H9 (cell line): Measurements from ENCODE around the gene SCUBE1. TPM values are rescaled to one million over a fixed set of nuclear protein-coding genes. Genes with fewer than 3 reads are reported as not detected.

ENCODE experiments used
- DNase-seq: peaks from one replicate; pipeline ENCODE4 v3.0.0-alpha.2; 2017
- H2AFZ ChIP-seq: one replicate; pipeline ENCODE4 v1.6.1; 2013; ENCODE audit warnings: mild to moderate bottlenecking, low read length, control low read depth, moderate library complexity
- H2AK5ac ChIP-seq: 2 replicates; pipeline ENCODE4 v1.6.1; 2013; ENCODE audit warnings: low read length, control low read depth, mixed read lengths; ENCODE audit not compliant: insufficient read length
- H2BK120ac ChIP-seq: one replicate; pipeline ENCODE4 v1.6.1; 2013; ENCODE audit warnings: low read depth, mild to moderate bottlenecking, low read length, control low read depth, inconsistent platforms; ENCODE audit not compliant: poor library complexity, severe bottlenecking
- H2BK12ac ChIP-seq: 2 replicates; pipeline ENCODE4 v1.6.1; 2013; ENCODE audit warnings: low read length, control low read depth, mixed read lengths, low read depth; ENCODE audit not compliant: insufficient read length
- H2BK15ac ChIP-seq: 2 replicates; pipeline ENCODE4 v1.6.1; 2013; ENCODE audit warnings: low read depth, low read length, control low read depth
- H2BK20ac ChIP-seq: one replicate; pipeline ENCODE4 v1.6.1; 2013; ENCODE audit warnings: low read depth, mild to moderate bottlenecking, low read length, control low read depth, inconsistent platforms; ENCODE audit not compliant: poor library complexity, severe bottlenecking
- H2BK5ac ChIP-seq: 2 replicates; pipeline ENCODE4 v1.6.1; 2013; ENCODE audit warnings: low read length, control low read depth, mixed read lengths; ENCODE audit not compliant: insufficient read length
- H3K14ac ChIP-seq: 2 replicates; pipeline ENCODE4 v1.6.1; 2013; ENCODE audit warnings: low read length, control low read depth; ENCODE audit not compliant: insufficient read depth
- H3K18ac ChIP-seq: 2 replicates; pipeline ENCODE4 v1.6.1; 2013; ENCODE audit warnings: low read depth, mild to moderate bottlenecking, mixed read lengths, low read length, control low read depth; ENCODE audit not compliant: insufficient read length
- H3K23ac ChIP-seq: 2 replicates; pipeline ENCODE4 v1.6.1; 2013; ENCODE audit warnings: low read length, control low read depth, mixed read lengths, low read depth; ENCODE audit not compliant: insufficient read length
- H3K23me2 ChIP-seq: 2 replicates; pipeline ENCODE4 v1.6.1; 2013; ENCODE audit warnings: low read depth, mild to moderate bottlenecking, mixed read lengths, low read length, control low read depth; ENCODE audit not compliant: insufficient read length, poor library complexity, severe bottlenecking
- H3K27ac ChIP-seq: 2 replicates; pipeline ENCODE4 v1.5.1; 2013; ENCODE audit warnings: low read length, control low read depth, mixed read lengths, low read depth; ENCODE audit not compliant: insufficient read length
- H3K27me3 ChIP-seq: 2 replicates; pipeline ENCODE4 v1.6.1; 2013; ENCODE audit warnings: low read length, control low read depth, inconsistent platforms; ENCODE audit not compliant: insufficient read depth
- H3K4ac ChIP-seq: 2 replicates; pipeline ENCODE4 v1.6.1; 2013; ENCODE audit warnings: low read depth, mild to moderate bottlenecking, control low read depth, inconsistent platforms, low read length, moderate library complexity
- H3K4me1 ChIP-seq: 2 replicates; pipeline ENCODE4 v1.6.1; 2013; ENCODE audit warnings: low read length, control low read depth, inconsistent platforms; ENCODE audit not compliant: insufficient read depth
- H3K4me2 ChIP-seq: 2 replicates; pipeline ENCODE4 v1.6.1; 2013; ENCODE audit warnings: low read length, control low read depth, mixed read lengths; ENCODE audit not compliant: insufficient read length, insufficient read depth
- H3K56ac ChIP-seq: 2 replicates; pipeline ENCODE4 v1.6.1; 2013; ENCODE audit warnings: low read depth, mild to moderate bottlenecking, mixed read lengths, low read length, control low read depth; ENCODE audit not compliant: insufficient read length
- H3K79me1 ChIP-seq: 2 replicates; pipeline ENCODE4 v1.6.1; 2013; ENCODE audit warnings: low read depth, mild to moderate bottlenecking, moderate library complexity, low read length, control low read depth, inconsistent platforms; ENCODE audit not compliant: insufficient read depth, poor library complexity, severe bottlenecking
- H3K79me2 ChIP-seq: 2 replicates; pipeline ENCODE4 v1.6.1; 2013; ENCODE audit warnings: low read length, control low read depth, inconsistent platforms; ENCODE audit not compliant: insufficient read depth
- H3K9ac ChIP-seq: 2 replicates; pipeline ENCODE4 v1.6.1; 2013; ENCODE audit warnings: low read length, control low read depth, mixed read lengths; ENCODE audit not compliant: insufficient read length; ENCODE audit errors: extremely low read depth
- H3K9me3 ChIP-seq: one replicate; pipeline ENCODE4 v1.6.1; 2013; ENCODE audit warnings: low read depth, low read length, inconsistent platforms; ENCODE audit not compliant: control insufficient read depth
- H3T11ph ChIP-seq: one replicate; pipeline ENCODE4 v1.6.1; 2013; ENCODE audit warnings: mild to moderate bottlenecking, low read length, control low read depth, inconsistent platforms
- H4K20me1 ChIP-seq: one replicate; pipeline ENCODE4 v1.6.1; 2013; ENCODE audit not compliant: control insufficient read depth, insufficient read length, insufficient read depth
- H4K5ac ChIP-seq: 2 replicates; pipeline ENCODE4 v1.6.1; 2013; ENCODE audit warnings: low read depth, mild to moderate bottlenecking, mixed read lengths, low read length, control low read depth; ENCODE audit not compliant: insufficient read length
- H4K8ac ChIP-seq: replicated peaks from 2 replicates; pipeline ENCODE4 v1.6.1; 2013; ENCODE audit warnings: low read length, control low read depth, mixed read lengths, low read depth; ENCODE audit not compliant: insufficient read length
- H4K91ac ChIP-seq: 2 replicates; pipeline ENCODE4 v1.6.1; 2013; ENCODE audit warnings: low read depth, mild to moderate bottlenecking, moderate library complexity, mixed read lengths, low read length, control low read depth; ENCODE audit not compliant: insufficient read length
- H3K27ac Mint-ChIP-seq, 3 experiments: 2 replicates in 2 of 3; 3 replicates in 1 of 3; pipeline ENCODE4 v1.8.0; 2020 to 2021; ENCODE audit warnings: mixed read lengths in 3 of 3, mild to moderate bottlenecking in 1 of 3, moderate library complexity in 1 of 3
- H3K27me3 Mint-ChIP-seq: 2 replicates; pipeline ENCODE4 v1.8.0; 2021; ENCODE audit warnings: low read depth, mild to moderate bottlenecking, moderate library complexity, mixed read lengths
- H3K36me3 Mint-ChIP-seq, 3 experiments: 2 replicates in 2 of 3; 3 replicates in 1 of 3; pipeline ENCODE4 v1.8.0; 2020 to 2021; ENCODE audit warnings: low read depth in 3 of 3, mixed read lengths in 3 of 3; ENCODE audit not compliant: insufficient read depth in 1 of 3
- H3K4me1 Mint-ChIP-seq, 2 experiments: 2 replicates each; pipeline ENCODE4 v1.8.0; 2020; ENCODE audit warnings: mixed read lengths in 2 of 2
- H3K4me3 Mint-ChIP-seq, 2 experiments: 2 replicates in 1 of 2; 3 replicates in 1 of 2; pipeline ENCODE4 v1.8.0; 2020 to 2021; ENCODE audit warnings: mild to moderate bottlenecking in 2 of 2, mixed read lengths in 2 of 2, moderate library complexity in 1 of 2
- H3K9me3 Mint-ChIP-seq, 2 experiments: 2 replicates in 1 of 2; 3 replicates in 1 of 2; pipeline ENCODE4 v1.8.0; 2020; ENCODE audit warnings: mild to moderate bottlenecking in 2 of 2, mixed read lengths in 2 of 2, moderate library complexity in 1 of 2
- WGBS: extraction: QIAGEN DNeasy Blood & Tissue Kit; methylation state at CpG from one replicate; pipeline ENCODE4 v1.1.7; 2013; ENCODE audit warnings: missing lambda C conversion rate, low lambda C conversion rate, mixed read lengths; ENCODE audit not compliant: insufficient read length; ENCODE audit errors: extremely low coverage; 5-methylcytosine and 5-hydroxymethylcytosine counted together
- total RNA-seq: library from RNA; stranded (reverse); gene quantifications from 2 replicates; pipeline ENCODE4 v1.2.1, GENCODE V29; 2021
- TF ChIP-seq, protein P1 (sequence below): fragments of 200-600 bp; sonication (generic); conservative IDR thresholded peaks from 3 replicates; pipeline ENCODE4 v1.8.0; 2021; ENCODE audit warnings: antibody characterized with exemption, mild to moderate bottlenecking

Gene SCUBE1
- total RNA-seq, 1 experiment from 2014 or later: 1.2 TPM

DNA sequence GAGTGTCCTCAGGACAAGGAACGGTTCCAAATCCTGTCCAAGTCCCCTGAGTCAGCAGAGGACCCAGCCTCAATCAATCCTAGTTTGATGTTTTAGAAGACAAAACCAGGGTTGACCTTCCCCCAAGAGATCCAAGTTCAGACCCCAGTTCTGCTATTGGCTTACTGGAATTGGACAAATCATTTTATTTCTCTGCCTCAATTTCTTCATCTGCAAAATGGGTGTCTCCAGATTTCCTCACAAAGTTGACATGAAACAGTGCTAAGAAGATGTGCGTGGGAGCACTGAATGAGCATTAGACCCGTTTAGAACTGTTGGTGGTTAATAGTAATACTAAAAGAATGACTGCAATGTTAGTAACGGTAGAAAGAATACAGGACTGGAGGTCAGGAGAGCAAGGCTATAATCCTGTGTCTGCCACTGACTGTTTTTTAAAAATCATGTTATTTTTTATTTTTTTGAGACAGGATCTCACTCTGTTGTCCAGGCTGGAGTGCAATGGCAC lies 32.8 kb upstream of the SCUBE1 start:
- no peaks in the 10 kb centered on the region for H3K27me3 ChIP-seq
- H3K18ac ChIP-seq: no peak overlapping the region
- WGBS: no CpG with 5 or more reads among the region's 4 CpGs
- no peaks in the 10 kb centered on the region for H3K9me3 Mint-ChIP-seq
- no peaks in the 10 kb centered on the region for H3K36me3 Mint-ChIP-seq
- H4K8ac ChIP-seq: no peak overlapping the region
- H3K23me2 ChIP-seq: no peaks in the 10 kb centered on the region
- no peak overlapping the region for H3K27ac ChIP-seq
- no peak overlapping the region for H2AFZ ChIP-seq
- H2BK120ac ChIP-seq: no peak overlapping the region
- no peak for DNase-seq
- no peak overlapping the region for H3K4me2 ChIP-seq
- H3K79me1 ChIP-seq: no peaks in the 10 kb centered on the region
- no peak overlapping the region for H3K4ac ChIP-seq
- peaks cover 0 to 4% of the 10 kb centered on the region in 2 experiments; a peak in 1 of 4 replicates for H3K4me1 Mint-ChIP-seq
- no peak overlapping the region for H3K27ac Mint-ChIP-seq
- no peak overlapping the region for H3T11ph ChIP-seq
- H2BK15ac ChIP-seq: no peak overlapping the region
- H2BK12ac ChIP-seq: no peak overlapping the region
- peaks cover 20% of the 10 kb centered on the region for H3K27me3 Mint-ChIP-seq
- H2BK20ac ChIP-seq: no peak overlapping the region
- no peak overlapping the region for H2AK5ac ChIP-seq
- H3K23ac ChIP-seq: no peak overlapping the region
- H4K20me1 ChIP-seq: no peaks in the 10 kb centered on the region
- H3K9me3 ChIP-seq: no peaks in the 10 kb centered on the region
- no peak overlapping the region for H3K4me3 Mint-ChIP-seq
- no peaks in the 10 kb centered on the region for H3K79me2 ChIP-seq
- no peak overlapping the region for H3K14ac ChIP-seq
- TF ChIP-seq, protein P1, sequence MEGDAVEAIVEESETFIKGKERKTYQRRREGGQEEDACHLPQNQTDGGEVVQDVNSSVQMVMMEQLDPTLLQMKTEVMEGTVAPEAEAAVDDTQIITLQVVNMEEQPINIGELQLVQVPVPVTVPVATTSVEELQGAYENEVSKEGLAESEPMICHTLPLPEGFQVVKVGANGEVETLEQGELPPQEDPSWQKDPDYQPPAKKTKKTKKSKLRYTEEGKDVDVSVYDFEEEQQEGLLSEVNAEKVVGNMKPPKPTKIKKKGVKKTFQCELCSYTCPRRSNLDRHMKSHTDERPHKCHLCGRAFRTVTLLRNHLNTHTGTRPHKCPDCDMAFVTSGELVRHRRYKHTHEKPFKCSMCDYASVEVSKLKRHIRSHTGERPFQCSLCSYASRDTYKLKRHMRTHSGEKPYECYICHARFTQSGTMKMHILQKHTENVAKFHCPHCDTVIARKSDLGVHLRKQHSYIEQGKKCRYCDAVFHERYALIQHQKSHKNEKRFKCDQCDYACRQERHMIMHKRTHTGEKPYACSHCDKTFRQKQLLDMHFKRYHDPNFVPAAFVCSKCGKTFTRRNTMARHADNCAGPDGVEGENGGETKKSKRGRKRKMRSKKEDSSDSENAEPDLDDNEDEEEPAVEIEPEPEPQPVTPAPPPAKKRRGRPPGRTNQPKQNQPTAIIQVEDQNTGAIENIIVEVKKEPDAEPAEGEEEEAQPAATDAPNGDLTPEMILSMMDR: no peak
- no peaks in the 10 kb centered on the region for H3K4me1 ChIP-seq
- H2BK5ac ChIP-seq: no peak overlapping the region
- no peak overlapping the region for H3K9ac ChIP-seq
- no peak overlapping the region for H4K5ac ChIP-seq
- no peak overlapping the region for H4K91ac ChIP-seq
- H3K56ac ChIP-seq: no peak overlapping the region
